GM18907 (cell line): Measurements from ENCODE around the gene PXN.

Source experiments
- ATAC-seq: cut with Tn5 transposase; IDR thresholded peaks from one replicate; pipeline ENCODE4 v1.9.1; 2021; ENCODE audit warnings: mild to moderate bottlenecking, moderate library complexity; ENCODE audit not compliant: unreplicated experiment

PXN gene

DNA sequence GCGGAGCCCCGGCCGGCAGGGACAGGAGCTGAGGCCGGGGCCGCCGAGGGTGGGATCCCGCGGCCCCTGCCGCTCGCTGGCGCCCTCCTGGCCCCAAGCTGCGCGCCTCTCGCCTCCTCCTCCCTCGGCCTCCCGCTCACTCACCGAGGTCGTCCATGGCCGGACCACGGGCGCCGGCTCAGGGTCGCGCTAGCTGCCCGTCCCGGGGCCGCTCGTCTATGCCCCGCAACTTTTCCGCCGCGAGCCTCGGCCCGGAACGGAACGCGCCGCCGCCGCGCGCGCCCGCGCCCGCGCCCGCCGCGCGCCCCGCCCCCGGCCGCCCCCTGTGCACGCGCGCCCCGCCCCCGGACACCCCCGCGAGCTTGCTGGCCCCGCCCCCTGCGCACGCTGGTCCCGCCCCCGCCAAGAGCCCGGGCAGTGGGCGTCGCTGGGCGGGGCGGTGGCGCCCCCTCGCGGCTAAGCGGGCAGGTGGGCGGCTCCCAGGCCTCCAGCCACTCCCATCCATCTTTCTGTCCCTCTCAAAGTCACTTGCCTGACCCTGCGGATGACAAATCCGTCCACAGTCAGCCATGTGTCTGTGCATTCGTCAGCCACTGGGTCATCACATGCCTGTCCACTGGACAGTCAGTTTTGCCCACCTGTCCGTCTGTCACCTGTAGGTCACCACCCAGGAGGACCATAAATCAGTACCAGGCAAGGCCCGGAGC is at the start of gene PXN:
Gene PXN (minus strand): TSS at position 258 of the 707 bp plus-strand sequence. CDS start 101 bp downstream, at position 157.
- peak; percentile 73 for ATAC-seq

DNA sequence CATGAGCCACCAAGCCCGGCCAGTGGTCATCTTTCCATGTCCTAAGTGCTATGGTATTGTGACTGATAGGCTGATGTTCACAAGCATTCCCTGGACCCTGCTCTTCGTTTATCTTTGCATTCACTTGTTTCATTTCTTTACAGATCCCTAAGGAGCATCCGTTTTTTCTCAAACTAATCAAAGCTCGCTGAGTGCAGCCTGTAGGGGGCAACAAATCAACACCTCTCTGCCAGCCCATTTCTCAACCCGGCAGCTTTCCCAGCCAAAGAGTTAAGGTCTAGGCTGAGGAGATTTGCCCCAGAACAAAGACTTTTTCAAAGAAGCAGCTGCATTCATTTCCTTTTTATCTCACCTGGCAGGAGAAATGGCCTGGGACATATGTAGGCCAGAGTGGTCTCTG is 48.7 kb upstream of the PXN start:
- no peak for ATAC-seq

DNA sequence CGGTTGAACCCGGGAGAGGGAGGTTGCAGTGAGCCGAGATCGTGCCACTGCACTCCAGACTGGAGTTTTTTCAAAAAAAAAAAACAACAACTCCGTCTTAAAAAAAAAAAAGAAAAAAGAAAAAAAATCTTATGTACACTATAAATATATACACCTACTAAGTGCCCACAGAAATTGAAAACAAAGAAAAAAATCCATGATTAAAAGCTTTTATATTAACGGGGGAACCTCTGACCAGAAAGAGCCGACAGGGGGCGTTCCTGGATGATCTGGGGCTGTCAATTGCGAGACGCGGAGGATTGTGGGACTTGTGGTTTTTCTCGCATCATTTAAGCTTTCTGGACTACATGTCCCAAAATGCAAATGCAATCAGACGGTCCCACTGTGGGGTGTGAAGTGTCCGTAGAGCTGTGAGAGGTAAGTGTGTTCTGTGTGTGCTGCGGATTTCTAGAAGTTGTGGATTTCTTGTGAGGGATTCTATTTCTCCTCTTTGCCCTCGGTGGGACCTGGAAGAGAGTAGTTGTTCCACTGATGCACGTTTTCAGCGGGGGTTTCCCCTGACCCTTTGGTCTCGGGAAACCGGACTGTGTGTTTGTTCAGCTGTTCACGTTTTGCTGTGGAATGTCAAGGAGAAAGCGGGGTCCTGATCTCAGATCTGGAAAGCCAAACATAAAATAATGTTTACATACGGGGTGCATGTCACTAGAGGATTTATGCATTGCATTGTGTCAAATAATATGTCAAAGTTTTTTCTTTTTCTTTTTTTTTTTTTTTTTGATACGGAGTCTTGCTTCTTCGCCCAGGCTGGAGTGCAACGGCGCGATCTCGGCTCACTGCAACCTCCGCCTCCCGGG is 36.7 kb upstream of the PXN start, which contains the start of gene SIRT4:
Gene SIRT4 (plus strand): TSS at position 360 of the 854 bp plus-strand sequence. CDS start 1,241 bp downstream, outside the sequence.
- peak; percentile 97 for ATAC-seq

DNA sequence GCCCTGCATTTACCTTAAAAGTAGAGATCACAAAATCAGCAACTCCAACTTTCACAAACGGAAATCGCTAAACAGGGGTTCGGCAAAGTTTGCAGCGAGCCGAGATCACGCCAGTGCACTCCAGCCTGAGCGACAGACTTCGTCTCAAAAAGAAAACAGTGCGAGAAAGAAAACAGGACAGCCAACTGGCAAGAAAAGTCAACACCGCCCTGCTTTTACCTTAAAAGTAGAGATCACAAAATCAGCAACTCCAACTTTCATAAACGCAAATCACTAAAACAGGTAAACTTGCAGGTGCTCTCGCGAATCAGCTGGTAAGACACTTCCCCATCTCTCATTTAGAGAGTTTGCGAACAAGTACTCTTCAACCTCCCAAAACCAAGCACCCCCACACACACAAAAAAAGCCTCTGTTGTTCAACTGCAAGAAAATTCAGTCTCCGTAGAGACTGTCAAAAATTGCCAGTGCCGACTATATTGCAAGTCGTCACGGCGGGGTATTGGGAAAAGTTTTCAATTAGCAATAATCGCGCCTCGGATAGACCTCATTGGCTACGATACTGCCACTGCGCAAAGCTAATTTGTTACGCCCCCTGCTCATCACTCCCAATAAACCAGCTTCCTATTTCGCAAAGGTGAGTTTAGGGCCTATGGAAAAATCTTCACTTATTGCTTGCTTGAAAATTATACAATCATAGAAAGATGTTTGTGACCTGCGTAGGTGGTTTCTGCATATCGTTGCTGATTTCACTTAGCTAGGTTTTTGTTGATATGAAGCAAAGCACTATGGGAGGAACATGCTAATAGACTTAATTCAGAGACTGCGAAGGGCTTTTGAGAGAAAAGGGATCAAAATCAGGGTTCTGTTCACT is 27.4 kb upstream of the PXN start, which contains the start of gene RNU4-1:
Gene RNU4-1 (minus strand): TSS at position 577 of the 871 bp plus-strand sequence.
- ATAC-seq: peak; percentile 47

DNA sequence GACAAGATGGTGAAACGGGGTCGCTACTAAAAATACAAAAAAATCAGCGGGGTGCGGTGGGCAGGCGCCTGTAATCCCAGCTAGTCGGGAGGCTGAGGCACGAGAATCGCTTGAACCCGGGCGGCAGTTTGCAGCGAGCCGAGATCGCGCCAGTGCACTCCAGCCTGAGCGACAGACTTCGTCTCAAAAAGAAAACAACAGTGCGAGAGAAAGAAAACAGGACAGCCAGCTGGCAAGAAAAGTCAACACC is 26.8 kb upstream of the PXN start:
- ATAC-seq: peak; percentile 11

DNA sequence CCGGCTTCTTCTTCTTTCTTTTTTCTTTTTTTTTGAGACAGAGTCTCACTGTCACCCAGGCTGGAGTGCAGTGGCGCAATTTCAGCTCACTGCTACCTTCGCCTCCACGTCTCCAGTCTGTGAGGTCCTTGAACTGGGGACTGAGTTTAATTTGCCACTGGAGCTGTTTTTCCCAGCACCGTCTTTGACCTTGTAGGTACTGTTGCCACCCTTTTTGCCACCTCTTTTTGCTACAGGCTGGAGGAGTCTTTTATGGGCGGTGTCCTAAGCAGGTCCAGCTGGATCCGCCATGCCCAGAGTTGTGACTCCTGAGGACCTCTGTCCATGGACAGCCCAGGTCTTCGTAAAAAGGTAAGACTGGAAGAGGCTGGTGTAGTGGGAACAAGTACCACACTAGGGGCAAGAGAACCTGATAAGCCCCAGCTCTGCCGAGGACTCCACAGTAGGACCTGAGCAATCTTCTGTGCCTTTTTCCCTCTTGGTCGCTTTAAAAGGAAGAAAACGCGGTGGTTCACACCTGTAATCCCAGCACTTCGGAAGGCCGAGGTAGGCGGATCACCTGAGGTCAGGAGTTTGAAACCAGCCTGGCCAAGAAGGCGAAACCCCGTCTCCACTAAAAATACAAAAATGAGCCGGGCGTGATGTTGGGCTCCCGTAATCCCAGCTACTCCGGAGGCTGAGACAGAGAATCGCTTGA is 25.2 kb upstream of the PXN start:
- ATAC-seq: no peak

DNA sequence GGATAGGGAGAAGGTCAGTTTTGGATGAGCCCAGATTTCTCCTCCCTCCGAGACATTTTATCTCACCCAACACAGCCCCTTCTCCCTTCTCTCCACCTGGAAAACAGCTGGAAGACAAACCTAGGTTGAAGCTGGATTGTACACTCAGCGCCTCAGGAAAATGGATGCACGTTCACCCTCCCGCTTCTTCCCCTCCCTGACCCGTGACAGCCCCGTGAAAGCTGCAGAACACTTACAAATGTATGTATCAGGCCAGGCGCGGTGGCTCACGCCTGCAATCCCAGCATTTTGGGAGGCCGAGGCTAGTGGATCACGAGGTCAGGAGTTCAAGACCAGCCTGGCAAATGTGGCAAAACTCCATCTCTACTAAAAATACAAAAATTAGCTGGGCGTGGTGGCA is 22.0 kb upstream of the PXN start:
- ATAC-seq: no peak

DNA sequence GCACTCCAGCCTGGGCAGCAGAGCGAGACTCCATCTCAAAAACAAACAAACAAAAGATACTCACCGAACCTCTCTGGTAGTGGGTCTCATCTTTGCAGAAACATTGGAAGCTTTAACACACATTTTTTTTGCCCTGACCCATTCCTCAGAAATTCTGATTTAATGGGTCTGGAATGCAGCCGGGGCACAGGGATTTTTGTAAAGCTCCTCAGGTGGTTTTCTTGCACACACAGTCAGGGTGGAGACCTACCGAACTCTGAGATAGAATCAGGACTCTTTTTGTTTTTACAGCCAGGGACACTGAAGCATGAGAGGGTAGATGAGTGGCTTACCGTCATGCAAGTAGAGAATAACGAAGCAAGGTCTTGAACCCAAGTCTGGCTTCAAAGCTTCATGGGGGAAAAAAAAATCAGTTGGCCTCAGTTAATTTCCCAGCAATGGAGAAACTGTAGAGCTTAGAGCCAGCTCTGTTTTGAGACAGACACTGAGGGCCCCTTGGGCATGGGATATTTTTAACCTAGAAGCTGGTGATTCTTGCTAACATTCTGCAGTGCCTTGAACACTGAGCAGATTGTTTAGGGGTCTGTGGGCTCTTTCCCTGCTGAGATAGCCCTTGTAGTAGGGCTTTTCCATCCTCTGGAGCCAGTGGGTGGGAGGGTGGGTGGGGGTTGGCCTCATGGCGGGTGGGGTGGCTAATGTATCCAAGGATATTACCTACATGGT is 21.4 kb upstream of the PXN start:
- ATAC-seq: no peak

DNA sequence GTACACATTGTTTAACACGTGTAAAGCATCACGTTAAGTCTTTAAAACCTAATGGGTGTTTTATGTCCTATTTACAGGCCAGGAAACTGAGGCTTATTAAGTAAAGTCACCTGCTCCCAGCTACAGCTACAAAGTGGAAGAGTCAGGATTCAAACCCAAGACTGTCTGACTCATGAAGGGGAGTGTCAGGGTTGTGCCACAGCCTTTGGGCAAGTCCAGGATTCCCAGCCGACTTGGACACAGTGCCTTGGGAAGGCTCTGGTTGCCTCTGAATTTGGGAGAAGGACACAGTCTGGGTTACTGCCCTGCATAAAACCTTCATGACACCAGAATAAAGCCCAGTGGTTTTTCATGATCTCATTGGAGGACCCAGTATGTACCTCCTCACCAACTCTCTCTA is 18.9 kb upstream of the PXN start:
- ATAC-seq: no peak

DNA sequence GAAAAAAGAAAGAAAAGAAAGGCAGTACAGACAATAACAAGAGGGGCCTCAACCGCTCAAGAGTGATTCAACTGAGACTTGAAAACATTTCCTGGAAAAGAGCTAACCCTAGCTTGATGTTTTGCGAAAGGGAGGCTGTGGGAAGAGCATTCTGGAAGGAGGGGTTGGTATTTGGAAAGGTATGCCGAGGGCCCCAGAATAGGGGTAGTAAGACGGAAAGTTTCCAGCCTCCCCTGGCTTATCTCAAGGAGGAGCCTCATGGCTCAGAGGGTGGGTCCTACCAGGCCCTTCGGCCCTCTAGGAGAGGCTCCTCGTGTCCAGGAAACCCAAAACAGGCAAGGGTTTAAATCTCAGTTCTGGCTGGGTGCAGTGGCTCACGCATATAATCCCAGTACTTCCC is 17.8 kb upstream of the PXN start:
- ATAC-seq: no peak

DNA sequence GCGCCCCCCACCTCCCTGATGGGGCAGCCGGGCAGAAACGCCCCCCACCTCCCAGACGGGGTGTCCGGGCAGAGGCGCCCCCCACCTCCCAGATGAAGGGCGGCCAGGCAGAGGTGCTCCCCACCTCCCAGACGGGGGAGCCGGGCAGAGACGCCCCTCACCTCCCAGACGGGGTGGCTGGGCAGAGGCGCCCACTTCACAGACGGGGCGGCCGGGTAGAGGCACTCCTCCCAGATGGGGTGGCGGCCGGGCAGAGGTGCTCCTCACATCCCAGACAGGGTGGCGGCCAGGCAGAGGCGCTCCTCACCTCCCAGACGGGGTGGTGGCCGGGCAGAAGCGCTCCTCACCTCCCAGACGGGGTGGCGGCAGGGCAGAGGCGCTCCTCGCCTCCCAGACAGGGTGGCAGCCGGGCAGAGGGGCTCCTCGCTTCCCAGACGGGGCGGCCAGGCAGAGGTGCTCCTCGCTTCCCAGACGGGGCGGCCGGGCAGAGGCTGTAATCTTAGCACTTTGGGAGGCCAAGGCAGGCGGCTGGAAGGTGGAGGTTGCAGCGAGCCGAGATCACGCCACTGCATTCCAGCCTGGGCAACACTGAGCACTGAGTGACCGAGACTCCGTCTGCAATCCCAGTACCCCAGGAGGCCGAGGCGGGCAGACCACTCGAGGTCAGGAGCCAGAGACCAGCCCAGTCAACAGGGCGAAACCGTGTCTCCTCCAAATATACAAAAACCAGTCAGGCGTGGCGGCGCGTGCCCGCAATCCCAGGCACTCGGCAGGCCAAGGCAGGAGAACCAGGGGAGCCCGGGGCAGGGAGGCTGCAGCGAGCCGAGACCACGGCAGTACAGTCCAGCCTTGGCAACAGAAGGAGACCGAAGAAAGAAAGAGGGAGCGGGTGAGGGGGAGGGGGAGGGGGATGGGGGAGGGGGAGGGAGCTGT is 12.9 kb upstream of the PXN start:
- no peak for ATAC-seq

DNA sequence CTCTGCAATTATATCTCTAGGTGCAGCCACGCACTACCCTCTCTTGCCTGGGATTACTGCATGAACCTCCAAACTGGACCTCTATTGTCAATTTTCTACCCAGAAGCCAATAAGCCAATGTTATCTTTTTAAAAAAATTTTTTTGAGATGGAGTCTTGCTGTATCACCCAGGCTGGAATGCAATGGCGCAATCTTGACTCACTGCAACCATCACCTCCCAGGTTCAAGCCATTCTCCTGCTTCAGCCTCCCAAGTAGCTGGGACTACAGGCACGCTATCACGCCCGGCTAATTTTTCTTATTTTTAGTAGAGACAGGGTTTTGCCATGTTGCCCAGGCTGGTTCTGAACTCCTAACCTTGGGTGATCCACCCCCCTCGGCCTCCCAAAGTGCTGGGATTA is 11.2 kb upstream of the PXN start:
- ATAC-seq: no peak

DNA sequence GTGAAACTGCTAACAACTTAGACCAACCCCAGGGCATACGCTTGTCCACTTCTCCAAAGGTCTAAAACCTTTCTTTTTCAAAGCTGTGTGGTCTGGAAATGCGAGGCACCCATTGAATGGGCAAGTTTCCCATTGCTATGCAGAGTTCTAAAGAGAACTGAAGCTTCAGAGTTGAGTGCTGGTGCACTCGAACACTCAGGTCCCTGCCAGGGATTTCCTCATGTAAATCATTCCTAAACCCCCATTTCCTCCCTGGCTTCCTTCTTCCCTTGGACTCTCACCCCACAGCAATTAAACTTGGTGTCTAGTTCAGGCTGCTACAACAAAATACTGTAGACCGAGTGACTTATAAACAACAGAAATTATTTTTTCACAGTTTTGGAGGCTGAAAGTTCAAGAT is 2.2 kb upstream of the PXN start:
- ATAC-seq: no peak

DNA sequence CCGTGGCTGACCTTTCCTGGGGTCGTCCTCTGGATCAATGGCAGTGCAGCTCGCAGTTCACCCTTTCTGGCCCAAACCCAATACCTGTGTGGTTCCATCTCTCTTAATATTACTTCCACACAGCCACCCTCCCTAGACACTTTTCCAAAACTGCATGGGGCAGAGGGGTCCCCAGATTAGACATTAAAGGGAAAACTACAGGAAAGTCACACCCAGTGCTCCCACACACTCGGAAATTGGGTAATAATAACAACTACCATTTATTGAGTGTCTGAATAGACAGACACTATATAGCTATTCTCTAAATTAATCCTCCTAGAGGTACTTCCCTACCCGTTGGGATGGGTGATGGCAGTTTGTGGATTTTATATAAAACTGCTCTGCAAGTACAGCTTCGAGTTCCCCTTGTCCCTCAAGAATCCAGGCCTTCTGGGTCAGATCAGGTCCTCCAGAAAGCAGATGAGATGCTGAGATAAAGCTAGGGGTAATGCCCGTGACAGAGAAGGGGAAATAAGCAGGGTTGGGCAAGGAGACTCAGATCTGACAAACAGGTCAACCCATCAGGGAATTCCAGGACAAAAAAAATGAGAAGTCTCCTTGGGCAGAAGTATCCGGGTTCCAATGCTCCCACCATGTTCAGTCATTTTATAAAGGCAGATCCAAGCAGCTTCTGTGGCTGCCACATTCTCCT is 795 bp upstream of the PXN start:
- ATAC-seq: no peak

DNA sequence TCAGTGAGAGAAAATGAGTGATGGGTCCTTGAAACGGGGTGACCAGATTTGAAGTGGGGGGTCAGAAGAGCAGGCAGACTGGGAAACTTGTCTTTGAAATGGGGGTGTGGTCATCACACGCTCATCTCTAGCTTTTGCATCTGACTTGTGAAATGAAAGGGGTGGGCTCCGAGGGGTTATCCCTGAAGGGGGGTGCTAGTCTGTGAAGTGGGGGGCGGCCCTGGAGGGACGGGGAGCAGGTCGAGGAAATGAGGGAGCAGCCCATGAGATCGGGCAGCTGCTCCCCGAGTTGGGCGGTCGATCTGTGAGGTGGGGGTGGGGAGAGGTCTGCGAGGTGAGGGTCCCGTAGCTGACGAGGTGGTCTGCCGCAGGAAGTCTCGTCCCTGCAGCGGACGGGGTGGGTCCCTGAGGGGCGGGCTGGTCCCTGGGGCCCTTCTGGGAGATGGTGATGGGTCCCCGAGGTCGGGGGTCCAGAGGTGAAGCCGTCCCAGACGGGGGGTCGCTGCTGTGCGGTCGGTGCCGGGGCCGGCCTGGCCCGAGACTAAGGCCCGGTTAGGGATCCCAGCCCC is 542 bp downstream of the PXN start:
- ATAC-seq: peak; percentile 33

DNA sequence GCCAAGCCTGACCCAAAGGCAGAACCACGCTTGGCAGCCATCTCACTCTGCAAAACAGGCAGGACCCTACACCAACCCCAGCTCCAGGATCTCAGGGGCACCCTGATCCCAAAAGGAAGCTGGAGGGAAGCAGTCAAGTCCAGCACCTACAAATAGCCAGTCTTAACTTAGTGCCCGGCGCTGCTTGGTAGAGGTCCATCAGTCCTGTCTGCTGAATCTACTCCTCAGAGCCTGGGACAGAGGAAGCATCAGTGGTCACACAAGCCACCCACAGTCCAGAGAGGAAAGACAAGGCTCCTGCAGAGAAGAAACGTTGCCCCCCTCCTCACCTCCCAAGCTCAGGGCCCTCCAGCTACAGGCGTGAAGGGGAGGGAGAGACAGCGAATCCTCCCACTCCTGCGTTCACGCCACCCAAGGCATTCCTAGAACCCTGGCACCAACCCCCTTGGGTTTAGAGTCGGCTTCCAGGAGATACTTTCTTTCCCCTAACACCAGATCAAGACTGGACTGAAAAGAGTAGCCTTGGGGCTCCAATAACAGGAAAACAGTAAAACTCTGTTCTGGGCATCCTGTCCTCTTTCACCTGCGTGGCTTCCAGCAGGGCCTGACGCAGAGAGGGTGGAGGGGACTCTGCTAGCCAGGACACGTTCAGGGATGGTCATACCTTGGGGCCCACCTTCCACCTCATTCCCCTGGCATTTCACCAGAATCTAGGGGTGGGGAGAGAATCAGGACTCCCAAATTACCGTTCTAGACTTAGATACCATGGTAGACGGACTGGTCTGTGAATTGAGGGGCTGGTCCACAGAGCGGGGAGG is 1.2 kb downstream of the PXN start:
- no peak for ATAC-seq

DNA sequence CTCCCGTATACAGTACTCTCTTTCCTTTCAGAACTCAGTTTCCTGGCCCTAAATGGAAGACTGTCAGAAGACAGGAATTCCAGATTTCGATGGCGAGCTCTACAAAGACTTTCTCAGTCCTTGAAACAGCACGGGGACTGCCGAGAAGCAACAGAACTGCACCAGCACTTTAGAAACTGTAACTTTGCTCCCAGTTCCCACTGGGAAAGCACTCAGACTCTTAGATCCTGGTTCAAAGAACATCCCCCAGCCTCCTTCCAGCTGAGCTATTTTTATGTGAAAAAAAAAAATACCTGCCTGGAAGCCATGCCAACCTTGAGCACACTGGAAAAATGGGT is 1.8 kb downstream of the PXN start:
- ATAC-seq: no peak
